HG02938 (cell line): ENCODE data around the gene TNFSF13.
"Not testable (repeated sequence)": the region's sequence is repeated elsewhere in the genome, so short reads cannot be mapped to it uniquely, and the experiment has no call there.

ENCODE experiments used
- ATAC-seq: cut with Tn5 transposase; IDR thresholded peaks from one replicate; pipeline ENCODE4 v1.9.1; 2021; ENCODE audit warnings: mild to moderate bottlenecking, moderate library complexity; ENCODE audit not compliant: unreplicated experiment

Gene TNFSF13

GRCh38 chr17:7589204-7589868 lies 30.8 kb downstream of the TNFSF13 start:
- ATAC-seq, result no peak

- no peak for ATAC-seq
These were observed 31.5 kb downstream of the TNFSF13 start, which contains the start of gene SOX15 for GRCh38 chr17:7589891-7590691. SOX15 (minus strand) TSS chr17:7590094; CDS start chr17:7589676, 418 bp downstream.

GRCh38 chr17:7590743-7591142 lies 32.2 kb downstream of the TNFSF13 start:
- ATAC-seq, result no peak

- ATAC-seq, result no peak
These were observed 33.0 kb downstream of the TNFSF13 start for GRCh38 chr17:7591596-7591995.

GRCh38 chr17:7592422-7593021 lies 34.0 kb downstream of the TNFSF13 start:
- no peak for ATAC-seq

- no peak for ATAC-seq
These were observed 34.7 kb downstream of the TNFSF13 start for GRCh38 chr17:7593296-7593695.

GRCh38 chr17:7597561-7597960 lies 39.0 kb downstream of the TNFSF13 start:
- not testable (repeated sequence) for ATAC-seq

- ATAC-seq, result no peak
These were observed 47.7 kb downstream of the TNFSF13 start for GRCh38 chr17:7606280-7606679.

GRCh38 chr17:7610641-7611040 lies 52.1 kb downstream of the TNFSF13 start:
- no peak for ATAC-seq
